GM19238 (cell line): ENCODE data around the gene STK4.

Source experiments
- DNase-seq: peaks from one replicate; pipeline ENCODE4 v3.0.0; 2011; ENCODE audit warnings: low spot score; ENCODE audit not compliant: insufficient read length

The STK4 gene

GRCh38 chr20:44954211-44954610 lies 12.1 kb upstream of the STK4 start:
- DNase-seq = no peak

GRCh38 chr20:44955270-44955669 lies 11.0 kb upstream of the STK4 start:
- DNase-seq = no peak

- no peak for DNase-seq
These were observed 9.9 kb upstream of the STK4 start for GRCh38 chr20:44956410-44956809.

- no peak for DNase-seq
These were observed 8.0 kb upstream of the STK4 start for GRCh38 chr20:44958276-44958675.

- DNase-seq = no peak
These were observed 7.2 kb upstream of the STK4 start for GRCh38 chr20:44959082-44959637.

GRCh38 chr20:44959638-44960102 lies 6.6 kb upstream of the STK4 start:
- no peak for DNase-seq

- DNase-seq = peak; percentile 94
These were observed 6.0 kb upstream of the STK4 start, which contains the start of gene TOMM34 for GRCh38 chr20:44960103-44960852. TOMM34 (minus strand) TSS chr20:44960397; CDS start chr20:44960333, 64 bp downstream.

GRCh38 chr20:44961011-44961869 lies 5.1 kb upstream of the STK4 start:
- DNase-seq = no peak

GRCh38 chr20:44961870-44962267 lies 4.4 kb upstream of the STK4 start:
- no peak for DNase-seq

- no peak for DNase-seq
These were observed 3.8 kb upstream of the STK4 start for GRCh38 chr20:44962483-44962882.

GRCh38 chr20:44963325-44964215 lies 2.7 kb upstream of the STK4 start:
- no peak for DNase-seq

GRCh38 chr20:44965651-44966029 lies 672 bp upstream of the STK4 start:
- DNase-seq = no peak

- DNase-seq = no peak
These were observed 995 bp downstream of the STK4 start for GRCh38 chr20:44967207-44967807.

GRCh38 chr20:44969300-44969894 lies 3.1 kb downstream of the STK4 start:
- no peak for DNase-seq

- no peak for DNase-seq
These were observed 4.0 kb downstream of the STK4 start for GRCh38 chr20:44970243-44970757.

GRCh38 chr20:44973053-44973452 lies 6.7 kb downstream of the STK4 start:
- no peak for DNase-seq

GRCh38 chr20:44976698-44977097 lies 10.4 kb downstream of the STK4 start:
- no peak for DNase-seq

- no peak for DNase-seq
These were observed 12.8 kb downstream of the STK4 start for GRCh38 chr20:44979090-44979621.

- no peak for DNase-seq
These were observed 15.6 kb downstream of the STK4 start for GRCh38 chr20:44981736-44982406.
